A549 treated with DMSO at 1 μM for 4 hours (cell line): ENCODE data around the gene LRCH2. TPM values are rescaled to one million over a fixed set of nuclear protein-coding genes. Genes with fewer than 3 reads are reported as not detected.

Experiments used
- total RNA-seq: library from RNA; stranded (reverse); fragments of 200-300 nt; extraction: Qiagen RNA extraction; gene quantifications from 5 replicates; pipeline ENCODE4 v1.2.3, GENCODE V29; 2022; ENCODE audit warnings: low read depth

LRCH2 gene, protein sequence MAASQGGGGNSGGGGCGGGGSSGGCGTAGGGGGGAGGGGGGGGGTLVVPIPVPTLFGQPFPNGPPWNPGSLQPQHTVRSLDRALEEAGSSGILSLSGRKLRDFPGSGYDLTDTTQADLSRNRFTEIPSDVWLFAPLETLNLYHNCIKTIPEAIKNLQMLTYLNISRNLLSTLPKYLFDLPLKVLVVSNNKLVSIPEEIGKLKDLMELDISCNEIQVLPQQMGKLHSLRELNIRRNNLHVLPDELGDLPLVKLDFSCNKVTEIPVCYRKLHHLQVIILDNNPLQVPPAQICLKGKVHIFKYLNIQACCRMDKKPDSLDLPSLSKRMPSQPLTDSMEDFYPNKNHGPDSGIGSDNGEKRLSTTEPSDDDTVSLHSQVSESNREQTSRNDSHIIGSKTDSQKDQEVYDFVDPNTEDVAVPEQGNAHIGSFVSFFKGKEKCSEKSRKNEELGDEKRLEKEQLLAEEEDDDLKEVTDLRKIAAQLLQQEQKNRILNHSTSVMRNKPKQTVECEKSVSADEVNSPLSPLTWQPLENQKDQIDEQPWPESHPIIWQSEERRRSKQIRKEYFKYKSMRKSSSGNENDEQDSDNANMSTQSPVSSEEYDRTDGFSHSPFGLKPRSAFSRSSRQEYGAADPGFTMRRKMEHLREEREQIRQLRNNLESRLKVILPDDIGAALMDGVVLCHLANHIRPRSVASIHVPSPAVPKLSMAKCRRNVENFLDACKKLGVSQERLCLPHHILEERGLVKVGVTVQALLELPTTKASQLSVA
- 0.01 to 0.05 TPM in 2 of 5 replicates, not detected in the others for total RNA-seq

DNA sequence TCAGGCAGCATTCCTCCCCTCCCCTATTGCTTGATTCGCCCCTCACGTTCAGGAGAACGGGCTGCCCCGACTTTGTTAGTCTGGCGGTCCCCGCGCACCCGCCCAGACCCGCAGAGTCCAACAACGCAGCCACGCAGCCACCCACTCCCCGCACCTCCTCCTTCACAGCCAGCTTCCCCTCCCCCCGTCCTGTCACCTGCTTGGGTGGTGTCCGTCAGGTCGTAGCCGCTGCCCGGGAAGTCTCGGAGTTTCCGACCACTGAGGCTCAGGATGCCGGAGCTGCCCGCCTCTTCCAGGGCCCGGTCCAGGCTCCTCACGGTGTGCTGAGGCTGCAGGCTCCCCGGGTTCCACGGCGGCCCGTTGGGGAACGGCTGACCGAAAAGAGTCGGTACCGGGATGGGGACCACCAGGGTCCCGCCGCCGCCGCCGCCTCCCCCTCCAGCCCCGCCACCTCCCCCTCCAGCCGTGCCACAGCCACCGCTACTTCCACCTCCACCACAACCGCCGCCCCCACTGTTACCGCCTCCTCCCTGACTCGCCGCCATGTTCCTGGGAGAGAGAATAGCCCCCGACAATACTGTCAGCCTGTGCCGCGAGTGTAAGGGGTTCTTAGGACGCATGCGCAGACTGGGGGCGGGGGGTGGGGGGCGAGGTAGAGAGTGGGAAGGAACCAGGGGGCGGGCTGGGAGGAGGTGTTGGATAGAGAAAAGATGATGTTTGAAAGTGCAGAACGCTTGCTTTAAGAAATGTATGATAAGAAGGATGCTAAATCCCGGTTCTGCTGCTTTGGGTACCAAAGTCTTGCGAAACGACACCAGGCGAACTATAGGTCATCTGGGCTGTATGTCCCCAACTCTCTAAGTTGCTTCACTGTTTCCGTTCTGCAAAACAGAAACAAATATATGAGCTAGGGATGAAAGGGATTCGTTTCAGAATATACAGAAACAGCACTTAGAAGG lies at the start of gene LRCH2:
LRCH2 (minus strand) TSS at position 600 of the 959 bp plus-strand sequence; CDS start at position 545, 55 bp downstream.

DNA sequence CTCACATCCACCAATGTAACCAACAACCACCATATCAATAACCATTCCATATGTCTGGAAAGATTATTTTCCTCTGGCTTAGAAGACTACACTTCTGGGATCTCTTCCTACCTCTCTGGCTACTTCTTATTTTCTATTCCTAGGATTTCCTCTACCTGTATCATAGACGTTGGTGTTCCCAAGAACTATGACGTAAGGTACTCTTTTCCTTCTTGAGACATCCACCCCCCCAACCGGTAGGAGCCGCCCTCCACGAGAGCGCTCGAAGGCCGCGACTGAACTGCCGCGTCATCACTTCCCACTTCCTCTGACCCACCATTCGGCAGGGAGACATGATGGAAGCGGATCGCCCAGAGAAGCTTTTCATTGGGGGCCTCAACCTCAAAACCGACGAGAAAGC lies 44.8 kb downstream of the LRCH2 start, which contains the start of gene RBMXL3:
RBMXL3 (plus strand) TSS at position 301 of the 400 bp plus-strand sequence; CDS start at position 333, 32 bp downstream.

Other genes with a start within 250 kb of the LRCH2 start
- 0.06 to 0.27 TPM (median 0.08 TPM) in 4 of 5 replicates, not detected in the other for gene IL13RA2, start 216.5 kb downstream of the LRCH2 start, total RNA-seq
- gene RBMXL3, start 44.7 kb downstream of the LRCH2 start, total RNA-seq, result not detected in 5 replicates
- gene LUZP4, start 55.6 kb upstream of the LRCH2 start, total RNA-seq, result not detected in 5 replicates